GM21786 (cell line): Measurements from ENCODE around the gene ADAMTS9.

Experiments
- ATAC-seq: cut with Tn5 transposase; IDR thresholded peaks from one replicate; pipeline ENCODE4 v1.9.1; 2021; ENCODE audit not compliant: unreplicated experiment

Gene ADAMTS9

GRCh38 chr3:64621275-64621674 is 66.5 kb downstream of the ADAMTS9 start:
- ATAC-seq = no peak

GRCh38 chr3:64620020-64620419 is 67.8 kb downstream of the ADAMTS9 start:
- no peak for ATAC-seq

- ATAC-seq = no peak
Observed at GRCh38 chr3:64619216-64619615, 68.6 kb downstream of the ADAMTS9 start.

- ATAC-seq = no peak
Observed at GRCh38 chr3:64617610-64618009, 70.2 kb downstream of the ADAMTS9 start.

- no peak for ATAC-seq
Observed at GRCh38 chr3:64616953-64617352, 70.8 kb downstream of the ADAMTS9 start.

- no peak for ATAC-seq
Observed at GRCh38 chr3:64612916-64613526, 74.8 kb downstream of the ADAMTS9 start.

- no peak for ATAC-seq
Observed at GRCh38 chr3:64612082-64612860, 75.5 kb downstream of the ADAMTS9 start.

GRCh38 chr3:64608741-64609140 is 79.1 kb downstream of the ADAMTS9 start:
- no peak for ATAC-seq

- ATAC-seq = no peak
Observed at GRCh38 chr3:64607032-64607551, 80.7 kb downstream of the ADAMTS9 start.

GRCh38 chr3:64604313-64604712 is 83.5 kb downstream of the ADAMTS9 start:
- no peak for ATAC-seq

- no peak for ATAC-seq
Observed at GRCh38 chr3:64601824-64602223, 86.0 kb downstream of the ADAMTS9 start.

GRCh38 chr3:64600246-64600950 is 87.4 kb downstream of the ADAMTS9 start:
- no peak for ATAC-seq

- ATAC-seq = no peak
Observed at GRCh38 chr3:64599651-64600050, 88.1 kb downstream of the ADAMTS9 start.

- no peak for ATAC-seq
Observed at GRCh38 chr3:64595253-64595694, 92.5 kb downstream of the ADAMTS9 start.

GRCh38 chr3:64594134-64594533 is 93.7 kb downstream of the ADAMTS9 start:
- ATAC-seq = no peak

GRCh38 chr3:64593350-64593749 is 94.5 kb downstream of the ADAMTS9 start:
- no peak for ATAC-seq

GRCh38 chr3:64591615-64592014 is 96.2 kb downstream of the ADAMTS9 start:
- no peak for ATAC-seq

GRCh38 chr3:64588380-64588779 is 99.4 kb downstream of the ADAMTS9 start:
- no peak for ATAC-seq

- ATAC-seq = no peak
Observed at GRCh38 chr3:64586952-64587351, 100.8 kb downstream of the ADAMTS9 start.

- no peak for ATAC-seq
Observed at GRCh38 chr3:64584179-64584578, 103.6 kb downstream of the ADAMTS9 start.

GRCh38 chr3:64578797-64579196 is 109.0 kb downstream of the ADAMTS9 start:
- no peak for ATAC-seq
